ENCODE data around the gene SPRR2B. TPM values are rescaled to one million over a fixed set of nuclear protein-coding genes. Genes with fewer than 3 reads are reported as not detected.

Gene SPRR2B
- total RNA-seq, 4 donors from 2014 or later = 1.9 to 99.4 (median 7.0) TPM; not detected in 1

DNA sequence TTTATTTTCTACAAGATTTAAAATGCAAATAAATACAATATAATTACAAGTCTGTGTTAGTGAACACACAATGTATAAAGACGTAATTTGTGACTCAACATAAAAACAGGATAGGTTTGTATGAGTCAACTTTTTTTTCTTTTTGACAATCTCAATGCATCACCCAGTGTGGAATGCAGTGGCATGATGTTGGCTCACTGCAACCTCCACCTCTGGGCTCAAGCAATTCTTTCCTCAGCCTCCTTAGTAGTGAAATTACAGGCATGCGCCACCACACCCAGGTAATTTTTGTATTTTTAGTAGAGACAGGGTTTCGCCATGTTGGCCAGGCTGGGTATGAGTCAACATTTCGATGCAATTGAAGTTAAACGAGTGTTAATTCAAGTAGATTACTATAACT lies 28.8 kb upstream of the SPRR2B start:
- H3K9me3 ChIP-seq = no peaks in the 10 kb centered on the region
- intact Hi-C loops (cut with DNase I) = no loop called here
- peaks cover 0 to 9% (median 0%) of the 10 kb centered on the region in 3 donors for H3K4me1 ChIP-seq
- 51 to 62% methylated on average over 5 of the region's 5 CpGs for WGBS, 2 donors
- no peaks in the 10 kb centered on the region for H3K36me3 ChIP-seq
- H3K4me3 ChIP-seq = no peak overlapping the region
- H3K27ac ChIP-seq = peak overlapping the region in 3 of 4 donors; percentile 45 to 66 (median 56)
- TF ChIP-seq, protein P1, sequence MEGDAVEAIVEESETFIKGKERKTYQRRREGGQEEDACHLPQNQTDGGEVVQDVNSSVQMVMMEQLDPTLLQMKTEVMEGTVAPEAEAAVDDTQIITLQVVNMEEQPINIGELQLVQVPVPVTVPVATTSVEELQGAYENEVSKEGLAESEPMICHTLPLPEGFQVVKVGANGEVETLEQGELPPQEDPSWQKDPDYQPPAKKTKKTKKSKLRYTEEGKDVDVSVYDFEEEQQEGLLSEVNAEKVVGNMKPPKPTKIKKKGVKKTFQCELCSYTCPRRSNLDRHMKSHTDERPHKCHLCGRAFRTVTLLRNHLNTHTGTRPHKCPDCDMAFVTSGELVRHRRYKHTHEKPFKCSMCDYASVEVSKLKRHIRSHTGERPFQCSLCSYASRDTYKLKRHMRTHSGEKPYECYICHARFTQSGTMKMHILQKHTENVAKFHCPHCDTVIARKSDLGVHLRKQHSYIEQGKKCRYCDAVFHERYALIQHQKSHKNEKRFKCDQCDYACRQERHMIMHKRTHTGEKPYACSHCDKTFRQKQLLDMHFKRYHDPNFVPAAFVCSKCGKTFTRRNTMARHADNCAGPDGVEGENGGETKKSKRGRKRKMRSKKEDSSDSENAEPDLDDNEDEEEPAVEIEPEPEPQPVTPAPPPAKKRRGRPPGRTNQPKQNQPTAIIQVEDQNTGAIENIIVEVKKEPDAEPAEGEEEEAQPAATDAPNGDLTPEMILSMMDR (IDR thresholded peaks at IDR 0.05) = peak in 1 of 6 experiments; percentile 11
- no peak for TF ChIP-seq POLR2A (IDR thresholded peaks at IDR 0.05)
- no peaks in the 10 kb centered on the region for H3K27me3 ChIP-seq
- no peak for DNase-seq

DNA sequence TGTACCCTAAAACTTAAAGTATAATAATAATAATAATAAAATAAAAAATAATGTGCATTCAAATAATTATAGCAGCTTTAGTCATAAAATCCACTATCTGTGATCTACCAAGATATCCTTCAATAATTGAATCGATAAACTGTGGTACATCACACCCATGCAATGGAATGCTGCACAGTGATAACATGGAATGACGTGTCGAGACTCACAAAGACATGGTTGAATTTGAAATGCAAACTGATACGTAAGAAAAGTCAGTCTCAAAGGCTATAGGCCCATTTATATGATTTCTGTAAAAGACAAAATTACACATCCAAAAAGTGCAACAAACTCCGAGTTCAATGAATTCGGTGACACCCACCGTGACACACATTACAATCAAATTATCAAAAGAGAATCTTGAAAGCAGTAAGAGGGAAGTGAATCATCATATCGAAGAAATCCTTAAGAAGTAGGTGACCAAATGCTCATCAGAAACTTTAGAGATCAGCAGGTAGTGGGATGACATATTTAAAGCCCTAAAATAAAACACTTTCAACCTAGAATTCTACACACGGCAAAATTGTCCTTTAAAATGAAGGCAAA lies 28.1 kb upstream of the SPRR2B start:
- TF ChIP-seq, protein P1 (IDR thresholded peaks at IDR 0.05) = no peak
- TF ChIP-seq POLR2A (IDR thresholded peaks at IDR 0.05) = no peak
- intact Hi-C loops (cut with DNase I) = no loop called here
- Histone ChIP-seq H3K27me3 (no peaks in the 10 kb centered on the region), H3K9me3 (no peaks in the 10 kb centered on the region), H3K27ac (peak overlapping the region in 3 of 4 donors; percentile 45 to 66 (median 56)), H3K36me3 (no peaks in the 10 kb centered on the region), H3K4me1 (peaks cover 0 to 9% (median 0%) of the 10 kb centered on the region in 3 donors), H3K4me3 (no peak overlapping the region)
- WGBS, 2 donors = 73 to 85% methylated on average over 9 of the region's 9 CpGs
- DNase-seq = no peak

DNA sequence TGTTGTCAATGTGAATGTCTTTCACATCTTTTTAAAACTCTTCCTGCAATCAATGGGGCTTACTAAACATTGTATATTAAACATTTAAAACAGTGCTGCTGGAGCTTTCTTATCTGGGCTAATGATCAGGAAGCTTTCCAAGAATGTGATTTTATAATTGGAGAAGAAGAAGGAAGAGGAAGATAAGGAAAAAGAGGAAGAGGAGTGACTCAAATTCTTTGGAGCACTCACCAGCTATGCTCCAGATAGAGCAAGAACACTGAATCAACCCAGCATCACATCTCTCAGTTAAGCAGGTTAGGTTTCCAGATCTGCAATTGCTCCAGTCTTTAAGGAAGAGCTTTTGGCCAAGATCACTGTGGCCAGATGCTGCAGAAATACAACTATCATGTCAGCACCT lies 24.4 kb upstream of the SPRR2B start:
- no peak for DNase-seq
- intact Hi-C loops (cut with DNase I) = no loop called here
- Histone ChIP-seq H3K36me3 (no peaks in the 10 kb centered on the region), H3K27ac (peak overlapping the region in 1 of 4 donors; percentile 3), H3K4me1 (peaks cover 0 to 9% (median 0%) of the 10 kb centered on the region in 3 donors), H3K9me3 (no peaks in the 10 kb centered on the region), H3K27me3 (no peaks in the 10 kb centered on the region), H3K4me3 (no peak overlapping the region)
- no peak for TF ChIP-seq POLR2A (IDR thresholded peaks at IDR 0.05)
- TF ChIP-seq, protein P1 (IDR thresholded peaks at IDR 0.05) = no peak

DNA sequence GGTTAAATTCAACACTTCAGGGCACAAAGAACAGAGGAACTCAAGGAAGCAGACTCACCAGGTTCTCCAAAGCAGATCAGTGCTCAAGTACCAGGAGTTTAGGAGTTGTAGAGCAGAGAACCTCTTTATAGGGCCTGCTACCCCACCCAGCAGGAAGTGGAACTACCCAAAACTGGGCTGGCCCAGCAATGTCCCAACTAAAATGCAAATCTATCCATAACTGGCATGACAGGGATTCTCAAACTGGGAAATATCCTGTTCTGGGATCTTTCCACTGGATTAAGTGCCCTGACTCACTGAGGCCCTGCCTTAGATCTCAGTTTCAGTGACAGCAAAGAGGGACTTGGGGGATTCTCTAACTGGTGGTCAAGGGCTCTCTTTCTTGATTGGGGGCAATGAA lies 23.0 kb upstream of the SPRR2B start, which contains the start of gene SPRR2E:
Gene SPRR2E (minus strand): TSS at position 101 of the 400 bp plus-strand sequence. CDS start 775 bp downstream, outside the sequence.
- TF ChIP-seq POLR2A (IDR thresholded peaks at IDR 0.05) = no peak
- TF ChIP-seq, protein P1 (IDR thresholded peaks at IDR 0.05) = no peak
- no peak for DNase-seq
- peak within 1 kb of the TSS in 1 of 4 donors; percentile 3 for H3K27ac ChIP-seq
- no peak within 1 kb of the TSS for H3K4me3 ChIP-seq
- no peaks in the 10 kb centered on the region for H3K27me3 ChIP-seq
- no peaks in the 10 kb centered on the region for H3K4me1 ChIP-seq
- no peaks in the 10 kb centered on the region for H3K36me3 ChIP-seq
- H3K9me3 ChIP-seq = no peaks in the 10 kb centered on the region
- intact Hi-C loops (cut with DNase I) = no loop called here

DNA sequence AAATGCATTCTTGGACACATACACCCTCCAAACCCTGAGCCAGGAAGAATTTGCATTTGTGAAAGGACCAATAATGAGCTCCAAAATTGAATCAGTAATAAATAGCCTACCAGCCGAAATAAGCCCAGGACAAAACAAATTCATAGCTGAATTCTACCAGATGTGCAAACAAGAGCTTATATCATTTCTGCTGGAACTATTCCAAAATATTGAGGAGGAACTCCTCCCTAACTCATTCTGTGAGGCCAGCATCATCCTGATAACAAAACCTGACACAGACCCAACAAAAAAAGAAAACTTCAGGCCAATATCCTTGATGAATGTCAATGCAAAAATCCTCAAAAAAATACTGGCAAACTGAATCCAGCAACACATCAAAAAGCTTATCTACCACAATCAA lies 16.2 kb upstream of the SPRR2B start:
- intact Hi-C loops (cut with DNase I) = no loop called here
- no peak for DNase-seq
- Histone ChIP-seq H3K27ac (no peak overlapping the region), H3K36me3 (no peaks in the 10 kb centered on the region), H3K4me3 (no peak overlapping the region), H3K27me3 (no peaks in the 10 kb centered on the region), H3K9me3 (peaks cover 0 to 3% (median 0%) of the 10 kb centered on the region in 3 donors), H3K4me1 (no peaks in the 10 kb centered on the region)
- 53 to 63% methylated on average over 1 of the region's 1 CpG for WGBS, 2 donors
- TF ChIP-seq, protein P1 (IDR thresholded peaks at IDR 0.05) = no peak
- TF ChIP-seq POLR2A (IDR thresholded peaks at IDR 0.05) = no peak
